HG02571 (cell line): Measurements from ENCODE around the gene PATL1.
"Not testable (repeated sequence)": the region's sequence is repeated elsewhere in the genome, so short reads cannot be mapped to it uniquely, and the experiment has no call there.

ENCODE experiments used
- ATAC-seq: cut with Tn5 transposase; IDR thresholded peaks from one replicate; pipeline ENCODE4 v1.9.1; 2021; ENCODE audit warnings: mild to moderate bottlenecking, moderate library complexity; ENCODE audit not compliant: unreplicated experiment

The PATL1 gene, protein sequence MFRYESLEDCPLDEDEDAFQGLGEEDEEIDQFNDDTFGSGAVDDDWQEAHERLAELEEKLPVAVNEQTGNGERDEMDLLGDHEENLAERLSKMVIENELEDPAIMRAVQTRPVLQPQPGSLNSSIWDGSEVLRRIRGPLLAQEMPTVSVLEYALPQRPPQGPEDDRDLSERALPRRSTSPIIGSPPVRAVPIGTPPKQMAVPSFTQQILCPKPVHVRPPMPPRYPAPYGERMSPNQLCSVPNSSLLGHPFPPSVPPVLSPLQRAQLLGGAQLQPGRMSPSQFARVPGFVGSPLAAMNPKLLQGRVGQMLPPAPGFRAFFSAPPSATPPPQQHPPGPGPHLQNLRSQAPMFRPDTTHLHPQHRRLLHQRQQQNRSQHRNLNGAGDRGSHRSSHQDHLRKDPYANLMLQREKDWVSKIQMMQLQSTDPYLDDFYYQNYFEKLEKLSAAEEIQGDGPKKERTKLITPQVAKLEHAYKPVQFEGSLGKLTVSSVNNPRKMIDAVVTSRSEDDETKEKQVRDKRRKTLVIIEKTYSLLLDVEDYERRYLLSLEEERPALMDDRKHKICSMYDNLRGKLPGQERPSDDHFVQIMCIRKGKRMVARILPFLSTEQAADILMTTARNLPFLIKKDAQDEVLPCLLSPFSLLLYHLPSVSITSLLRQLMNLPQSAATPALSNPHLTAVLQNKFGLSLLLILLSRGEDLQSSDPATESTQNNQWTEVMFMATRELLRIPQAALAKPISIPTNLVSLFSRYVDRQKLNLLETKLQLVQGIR

DNA sequence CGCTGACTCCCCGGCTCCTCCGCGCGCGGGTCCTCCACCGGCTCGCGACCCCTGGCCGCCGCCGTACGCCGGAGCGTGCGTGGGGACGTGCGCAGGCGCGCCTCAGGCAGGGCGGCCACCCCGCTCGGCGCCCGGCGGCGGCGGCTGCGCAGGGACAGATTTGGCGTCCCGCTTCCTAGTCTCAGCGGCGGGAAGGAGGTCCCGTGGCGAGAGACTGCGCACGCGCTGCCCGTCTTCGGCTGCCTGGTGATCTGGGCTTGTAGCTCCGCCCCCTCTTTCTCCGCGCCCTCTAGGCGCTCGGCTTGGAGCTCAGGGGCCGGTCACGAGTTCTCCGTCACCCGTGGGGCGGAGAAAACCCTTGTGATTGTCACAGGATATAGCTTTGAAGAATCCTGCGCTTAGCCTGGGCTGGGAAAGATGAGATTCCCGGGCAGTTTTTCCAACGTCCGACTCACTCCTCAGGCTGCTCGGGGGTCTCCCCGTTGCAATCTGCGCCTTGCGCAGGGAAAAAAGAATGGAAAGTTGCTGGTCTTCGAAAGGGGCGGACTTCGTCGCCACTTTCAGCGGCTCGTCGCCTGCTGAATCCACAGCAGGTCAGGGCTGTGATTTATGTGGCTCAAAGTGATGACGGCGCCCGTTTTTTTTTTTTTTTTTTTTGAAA, at the start of gene PATL1:
Gene PATL1 (minus strand): TSS at position 88 of the 661 bp plus-strand sequence. CDS start 142 bp downstream, outside the sequence.
- ATAC-seq = peak; percentile 92

DNA sequence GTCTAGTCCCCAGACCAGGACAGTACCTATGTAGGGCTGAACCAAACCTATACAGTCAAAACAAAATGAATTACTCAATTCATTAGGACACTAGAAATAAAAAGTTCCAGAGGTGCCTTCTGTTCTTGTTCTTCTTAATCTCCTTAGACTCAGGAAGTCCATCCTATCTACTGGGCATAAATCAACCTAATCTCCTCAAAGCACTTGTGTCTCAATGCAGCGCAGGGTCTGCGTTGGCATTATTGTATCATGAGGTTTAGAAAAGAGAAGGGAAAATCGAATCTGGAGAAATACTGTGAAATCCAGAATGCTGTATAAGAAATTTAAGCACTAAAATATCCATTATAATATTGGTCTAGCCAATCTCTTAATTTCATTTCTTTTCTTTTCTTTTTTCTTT, 47.2 kb upstream of the PATL1 start:
- ATAC-seq = no peak

DNA sequence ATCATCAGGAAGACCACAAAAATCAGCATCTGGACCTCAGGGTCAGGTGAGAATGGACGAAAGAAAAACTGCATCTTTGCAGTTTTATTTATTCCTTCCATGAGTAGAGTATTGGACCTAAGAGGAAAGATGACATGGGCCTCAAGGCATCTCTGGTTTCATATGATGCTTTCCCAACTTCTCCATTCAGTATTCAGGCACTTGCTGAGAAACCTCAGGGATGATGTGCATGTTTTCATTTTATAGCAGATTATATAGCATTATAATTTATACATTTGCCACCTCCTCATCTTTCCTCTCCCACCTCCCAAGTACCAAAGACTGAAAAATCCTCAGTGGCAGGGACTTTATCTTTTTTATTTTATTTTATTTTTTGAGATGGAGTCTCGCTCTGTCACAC, 44.9 kb upstream of the PATL1 start, which contains the start of gene OR10V1:
Gene OR10V1 (minus strand): TSS at position 101 of the 400 bp plus-strand sequence. CDS start 0 bp downstream, at position 101.
- ATAC-seq = no peak

DNA sequence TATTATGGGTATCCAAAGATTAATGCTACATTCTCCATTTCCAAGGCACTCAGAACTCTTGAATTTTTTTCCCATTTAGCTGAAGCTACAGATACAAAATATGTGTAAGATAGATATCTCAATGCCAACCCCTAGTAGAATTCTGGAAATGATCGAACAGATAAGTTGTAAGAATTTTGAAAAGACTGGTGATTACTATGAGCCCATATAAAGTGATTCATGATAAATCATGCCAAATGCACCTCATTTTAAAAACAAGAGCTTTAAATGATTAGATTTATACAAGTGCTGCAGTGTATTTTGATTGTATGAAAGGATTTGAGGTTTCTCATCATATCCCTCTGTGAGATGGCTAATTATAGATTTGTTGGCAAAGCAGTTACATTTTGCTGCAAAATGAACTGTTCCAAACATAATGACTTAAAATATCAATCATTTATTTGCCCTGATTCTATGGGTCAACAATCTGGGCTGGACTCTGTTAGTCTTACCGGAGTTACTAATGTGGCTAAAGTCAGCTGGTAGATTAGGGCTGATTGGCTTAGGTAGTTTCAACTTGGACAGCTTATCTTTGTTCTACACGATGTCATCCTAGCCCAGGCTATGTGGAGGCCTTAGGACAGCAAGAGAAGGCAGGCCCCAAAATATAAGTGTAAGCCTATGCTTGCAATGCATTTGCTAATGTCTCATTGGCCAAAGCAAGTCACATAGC, 41.5 kb upstream of the PATL1 start:
- ATAC-seq = no peak

DNA sequence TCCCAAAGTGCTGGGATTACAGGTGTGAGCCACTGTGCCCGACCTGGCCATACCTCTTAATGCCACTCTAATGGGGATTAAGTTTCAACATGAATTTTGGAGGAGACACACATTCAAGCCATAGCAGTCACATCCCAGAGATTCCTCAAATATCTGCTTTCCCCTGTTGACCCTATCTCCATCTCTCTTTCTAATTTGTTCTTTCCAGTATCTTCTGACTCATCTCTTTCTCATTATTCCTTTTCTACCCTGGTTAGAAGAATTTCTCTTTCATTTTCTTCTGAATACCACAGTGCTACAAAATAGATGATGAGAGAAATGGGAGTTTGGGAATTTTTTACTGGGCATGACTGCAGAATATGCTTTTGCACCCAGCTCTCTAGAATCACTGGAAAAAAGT, 39.7 kb upstream of the PATL1 start:
- no peak for ATAC-seq

DNA sequence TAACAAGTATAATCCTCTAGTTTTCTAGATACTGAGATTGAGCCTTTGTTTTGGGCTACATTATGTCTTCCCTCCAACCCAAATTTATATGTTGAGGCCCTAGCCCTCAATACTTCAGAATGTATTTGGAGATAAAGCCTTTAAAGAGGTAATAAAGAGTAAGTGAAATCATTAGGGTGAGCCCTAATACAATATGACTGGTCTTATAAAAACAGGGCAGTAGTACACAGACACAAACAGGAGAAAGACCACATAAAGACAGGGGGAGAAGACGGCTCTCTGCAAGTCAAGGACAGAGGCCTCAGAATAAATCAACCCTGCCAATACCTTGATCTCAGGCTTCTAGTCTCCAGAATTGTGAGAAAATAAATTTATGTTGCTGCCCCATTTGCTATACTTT, 38.5 kb upstream of the PATL1 start:
- no peak for ATAC-seq

DNA sequence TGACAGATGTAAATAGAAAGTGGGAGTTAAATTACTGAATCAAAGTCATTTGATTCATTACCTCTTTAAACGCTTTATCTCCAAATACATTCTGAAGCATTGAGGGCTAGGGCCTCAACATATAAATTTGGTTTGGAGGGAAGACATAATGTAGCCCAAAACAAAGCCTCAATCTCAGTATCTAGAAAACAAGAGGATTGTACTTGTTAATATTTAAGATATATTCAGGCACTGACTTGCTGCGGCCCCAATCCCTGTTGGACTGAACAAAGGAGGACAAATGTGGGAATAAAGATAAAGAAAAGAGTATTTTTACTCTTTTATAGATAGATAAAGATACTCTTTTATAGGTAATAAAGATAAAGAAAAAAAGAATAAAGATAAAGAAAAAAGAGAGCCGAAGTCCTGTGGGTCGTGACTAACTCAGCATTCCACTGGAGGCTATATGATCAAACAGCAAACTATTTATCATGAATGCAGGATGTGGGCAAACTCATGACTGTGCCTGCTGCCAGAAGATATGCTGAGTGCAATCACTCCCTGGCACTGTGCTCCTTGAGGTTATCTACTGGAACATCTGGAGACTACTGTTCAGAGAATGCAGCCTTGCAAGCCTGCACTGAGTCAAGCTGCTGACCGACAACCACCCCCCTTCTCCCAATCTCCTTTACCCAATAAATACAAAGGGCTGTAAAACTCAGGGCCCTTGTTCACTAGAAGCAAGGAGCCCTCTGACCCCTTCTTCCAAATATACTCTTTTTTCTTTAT, 37.9 kb upstream of the PATL1 start:
- ATAC-seq = no peak

DNA sequence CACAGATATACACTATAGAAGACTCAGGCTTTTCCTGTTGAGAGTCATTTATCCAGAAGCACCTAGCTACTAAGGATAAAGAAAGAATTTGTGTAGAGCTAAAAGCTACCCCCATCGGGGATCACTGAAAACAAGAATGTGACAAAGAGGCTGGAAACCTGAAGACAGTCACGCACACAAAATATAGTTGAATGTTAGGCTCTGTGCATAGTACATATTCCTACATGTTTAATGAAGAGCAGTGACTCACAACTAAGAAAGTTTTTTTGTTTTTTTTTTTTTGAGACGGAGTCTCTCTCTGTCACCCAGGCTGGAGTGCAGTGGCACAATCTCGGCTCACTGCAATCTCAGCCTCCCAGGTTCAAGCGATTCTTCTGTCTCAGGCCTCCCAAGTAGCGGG, 36.5 kb upstream of the PATL1 start:
- ATAC-seq = no peak

DNA sequence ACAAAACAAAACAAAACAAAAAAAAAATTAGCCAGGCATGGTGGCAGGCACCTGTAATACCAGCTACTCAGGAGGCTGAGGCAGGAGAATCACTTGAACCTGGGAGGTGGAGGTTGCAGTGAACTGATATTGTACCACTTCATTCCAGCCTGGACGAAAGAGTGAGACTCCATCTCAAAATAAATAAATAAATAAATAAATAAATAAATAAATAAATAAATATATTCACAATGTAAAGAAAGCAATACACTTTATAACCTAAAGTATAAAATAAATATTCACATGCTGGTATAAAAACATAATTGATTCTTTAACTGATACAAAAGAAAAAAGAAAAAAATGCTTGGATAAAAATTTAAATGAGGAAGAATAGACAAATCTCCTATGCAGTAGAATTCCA, 34.7 kb upstream of the PATL1 start:
- ATAC-seq = not testable (repeated sequence)

DNA sequence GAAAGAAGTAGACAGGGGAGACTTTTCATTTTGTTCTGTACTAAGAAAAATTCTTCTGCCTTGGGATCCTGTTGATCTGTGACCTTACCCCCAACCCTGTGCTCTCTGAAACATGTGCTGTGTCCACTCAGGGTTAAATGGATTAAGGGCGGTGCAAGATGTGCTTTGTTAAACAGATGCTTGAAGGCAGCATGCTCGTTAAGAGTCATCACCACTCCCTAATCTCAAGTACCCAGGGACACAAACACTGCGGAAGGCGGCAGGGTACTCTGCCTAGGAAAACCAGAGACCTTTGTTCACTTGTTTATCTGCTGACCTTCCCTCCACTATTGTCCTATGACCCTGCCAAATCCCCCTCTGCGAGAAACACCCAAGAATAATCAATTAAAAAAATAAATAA, 31.3 kb upstream of the PATL1 start:
- ATAC-seq = not testable (repeated sequence)

DNA sequence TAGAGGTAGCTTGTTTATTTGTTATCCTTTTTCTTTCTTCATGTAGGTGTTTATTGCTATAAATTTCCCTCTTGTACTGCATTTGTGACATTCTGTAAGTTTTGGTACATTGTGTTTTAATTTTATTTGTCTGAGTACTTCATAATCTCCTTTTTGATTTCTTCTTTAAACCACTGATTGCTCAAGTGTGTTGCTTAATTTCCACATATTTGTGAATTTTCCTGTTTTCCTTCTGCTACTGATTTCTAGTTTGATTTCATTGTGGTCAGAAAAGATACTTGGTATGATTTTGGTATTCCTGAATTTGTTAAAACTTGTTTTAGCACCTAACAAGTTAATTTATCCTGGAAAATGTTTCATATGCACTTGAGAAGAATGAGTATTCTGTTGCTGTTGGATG, 29.7 kb upstream of the PATL1 start:
- ATAC-seq = no peak

DNA sequence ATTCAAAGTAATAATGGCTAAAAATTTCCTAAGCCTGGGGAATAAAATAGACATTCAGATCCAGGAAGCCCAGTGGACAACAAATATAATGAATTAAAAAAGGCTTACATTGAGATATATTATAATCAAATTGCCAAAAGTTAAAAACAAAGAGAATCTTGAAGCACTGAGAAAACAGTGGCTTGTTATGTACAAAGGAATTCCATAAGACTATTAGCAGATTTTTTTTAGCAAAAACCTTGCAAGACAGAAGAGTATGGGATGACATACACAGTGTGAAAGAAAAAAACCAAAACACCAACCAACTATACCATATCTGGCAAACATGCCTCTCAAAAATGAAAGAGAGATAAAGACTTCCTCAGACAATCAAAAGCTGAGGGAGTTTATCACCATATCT, 24.1 kb upstream of the PATL1 start:
- no peak for ATAC-seq

DNA sequence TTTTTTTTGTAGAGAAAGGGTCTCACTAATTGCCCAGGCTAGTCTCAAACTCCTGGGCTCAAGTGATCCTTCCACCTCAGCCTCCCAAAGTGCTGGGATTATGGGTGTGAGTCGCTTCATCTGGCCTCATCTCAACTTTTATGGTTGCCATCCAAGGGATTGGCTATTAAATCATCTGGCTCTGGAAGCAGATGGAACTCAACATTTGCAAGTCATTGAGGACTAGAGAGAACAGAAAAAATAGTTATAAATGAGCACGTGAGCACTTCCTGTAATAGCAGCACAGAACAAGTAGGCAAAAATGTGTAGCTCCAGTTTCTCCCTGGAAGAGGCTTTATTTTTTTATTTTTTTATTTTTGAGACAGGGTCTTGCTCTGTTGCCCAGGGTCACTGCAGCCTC, 22.3 kb upstream of the PATL1 start:
- ATAC-seq = no peak

DNA sequence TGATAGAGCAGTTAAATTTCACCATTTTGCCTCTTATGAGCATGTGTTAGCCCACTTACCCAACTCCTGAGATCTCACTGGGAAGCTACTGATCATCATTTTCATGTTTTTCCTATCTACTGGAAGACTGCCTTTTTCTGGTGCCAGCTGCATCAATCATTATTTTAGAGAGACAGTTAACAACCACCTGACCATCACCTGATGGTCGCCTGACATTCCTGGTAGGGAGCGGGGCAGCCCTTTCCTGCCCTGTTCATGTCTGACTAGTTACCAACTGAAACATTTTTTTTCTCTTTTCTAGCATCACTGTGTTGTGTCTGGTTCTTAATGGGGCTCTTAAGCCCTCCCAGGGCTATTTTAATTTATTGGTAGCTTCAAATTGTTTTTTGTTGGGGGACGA, 20.2 kb upstream of the PATL1 start:
- ATAC-seq = no peak

DNA sequence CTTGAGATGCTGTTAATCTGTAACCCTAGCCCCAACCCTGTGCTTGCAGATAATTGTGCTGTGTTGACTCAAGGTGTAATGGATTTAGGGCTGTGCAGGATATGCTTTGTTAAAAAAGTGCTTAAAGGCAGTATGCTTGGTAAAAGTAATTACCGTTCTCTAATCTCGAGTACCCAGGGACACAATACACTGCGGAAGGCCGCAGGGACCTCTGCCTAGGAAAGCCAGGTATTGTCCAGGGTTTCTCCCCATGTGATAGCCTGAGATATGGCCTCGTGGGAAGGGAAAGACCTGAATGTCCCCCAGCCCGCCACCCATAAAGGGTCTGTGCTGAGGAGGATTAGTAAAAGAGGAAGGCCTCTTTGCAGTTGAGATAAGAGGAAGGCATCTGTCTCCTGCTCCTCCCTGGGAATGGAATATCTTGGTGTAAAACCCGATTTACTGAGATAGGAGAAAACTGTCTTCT, 12.5 kb upstream of the PATL1 start:
- ATAC-seq = not testable (repeated sequence)

DNA sequence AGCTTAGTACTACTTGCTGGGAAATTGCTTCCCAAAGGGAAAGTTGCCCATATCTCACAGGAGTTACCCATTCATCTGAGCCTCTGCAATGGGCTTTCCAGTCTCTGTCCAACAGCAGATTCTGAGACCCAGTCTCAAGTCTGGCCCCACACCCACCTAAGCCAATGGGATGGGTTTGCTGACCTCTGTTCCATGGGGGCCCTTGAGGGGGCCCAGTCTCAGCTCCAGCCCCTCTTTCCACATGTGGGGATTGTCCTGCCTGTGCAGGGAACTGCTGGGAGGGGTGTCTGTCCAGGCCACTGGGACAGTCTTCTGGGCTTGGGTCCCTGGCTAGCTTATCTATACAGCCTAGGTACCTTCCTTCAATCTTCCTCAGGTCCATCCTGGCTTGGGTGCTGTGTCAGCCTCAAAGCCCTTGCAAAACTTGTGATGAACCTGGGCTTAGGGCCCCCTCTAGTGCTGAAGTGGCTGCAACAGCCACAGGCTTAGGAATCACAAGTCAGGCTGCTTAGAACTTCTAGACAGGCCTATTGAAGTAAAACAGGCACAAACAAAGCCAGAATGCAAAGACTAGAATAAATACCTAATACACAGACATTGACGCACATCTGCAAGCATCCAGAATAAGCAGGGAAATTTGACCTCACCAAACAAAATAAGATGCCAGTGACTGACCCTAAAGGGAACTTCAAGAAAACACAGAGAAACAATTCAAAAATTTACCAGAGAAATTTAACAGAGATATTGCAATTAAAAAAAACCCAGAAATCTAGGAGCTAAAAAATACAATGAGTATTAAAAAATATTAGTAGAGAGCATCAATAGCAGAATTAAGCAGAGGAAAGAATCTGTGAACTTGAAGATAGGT, 11.7 kb upstream of the PATL1 start:
- peak; percentile 91 for ATAC-seq

DNA sequence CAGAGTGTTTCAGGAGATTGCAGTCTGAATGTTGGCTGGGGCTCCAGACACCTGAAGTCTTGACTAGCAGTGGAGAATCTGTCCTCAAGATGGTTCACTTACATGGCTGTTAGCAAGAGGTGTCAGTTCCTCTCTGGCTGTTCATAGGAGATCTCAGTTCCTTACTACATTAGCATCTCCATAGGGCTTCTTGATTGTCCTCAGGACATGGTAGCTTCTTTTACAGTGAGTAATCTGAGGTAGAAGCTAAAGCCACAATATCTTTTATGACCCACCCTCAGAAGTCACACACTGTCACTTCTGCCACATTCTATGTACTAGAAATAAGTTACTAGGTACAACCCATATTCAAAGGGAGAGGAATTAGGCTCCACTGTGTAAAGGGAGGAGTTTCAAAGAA, 10.5 kb upstream of the PATL1 start:
- no peak for ATAC-seq

DNA sequence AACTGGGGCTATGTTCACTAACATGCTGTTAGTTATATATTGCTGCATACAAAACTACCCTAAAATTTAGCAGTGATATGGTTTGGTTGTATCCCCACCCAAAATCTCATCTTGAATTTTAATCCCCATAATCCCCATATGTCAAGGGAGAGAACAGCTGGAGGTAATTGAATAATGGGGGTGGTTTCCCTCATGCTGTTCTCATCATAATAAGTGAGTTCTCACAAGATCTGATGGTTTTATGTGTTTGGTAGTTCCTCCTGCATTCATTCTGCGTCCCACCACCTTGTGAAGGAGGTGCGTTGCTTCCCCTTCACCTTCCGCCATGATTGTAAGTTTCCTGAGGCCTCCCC, 10.0 kb upstream of the PATL1 start:
- no peak for ATAC-seq

DNA sequence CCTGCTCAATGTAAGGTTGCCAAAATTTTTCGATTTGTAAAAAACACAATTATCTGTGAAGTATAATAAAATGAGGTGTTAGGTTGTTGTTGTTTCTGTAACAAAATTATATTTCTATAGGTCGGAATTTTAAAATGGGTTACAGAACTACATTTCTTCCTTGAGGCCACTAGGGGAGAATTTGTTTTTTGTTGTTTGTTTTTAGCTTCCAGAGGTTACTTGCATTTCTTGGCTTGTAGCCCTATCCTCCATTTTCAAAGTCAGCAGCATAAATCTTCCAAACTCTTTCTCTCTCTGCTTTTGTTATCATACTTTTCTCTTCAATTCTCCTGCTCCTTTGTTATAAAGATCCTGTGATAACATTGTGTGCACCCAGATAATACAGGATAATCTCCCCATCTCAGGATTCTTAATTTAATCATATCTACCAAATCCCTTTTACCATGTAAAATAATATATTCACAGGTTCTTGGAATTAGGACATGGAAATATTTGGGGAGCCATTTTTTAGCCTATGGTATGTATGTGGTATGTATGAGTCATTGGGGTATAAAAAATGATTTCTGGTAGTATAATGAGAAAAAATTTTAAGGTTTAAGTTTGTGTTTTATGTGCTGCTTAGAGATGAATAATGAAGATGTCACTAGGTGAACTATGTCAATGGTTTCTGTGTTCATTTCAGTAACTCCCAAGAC, 9.4 kb upstream of the PATL1 start:
- no peak for ATAC-seq
